Measurements from ENCODE around the gene WAC. TPM values are rescaled to one million over a fixed set of nuclear protein-coding genes. Genes with fewer than 3 reads are reported as not detected.
"Not testable (repeated sequence)": the region's sequence is repeated elsewhere in the genome, so short reads cannot be mapped to it uniquely, and the experiment has no call there.

Gene WAC
- total and polyA plus RNA-seq, 9 of the 15 experiments (the other 6 are each of a cell fraction or from before 2014, with no cell fraction given) = 24.8 to 123 (median 78.2) TPM

- TF ChIP-seq NRF1 (conservative IDR thresholded peaks at IDR 0.05 in 1 of 2, IDR thresholded peaks at IDR 0.05 in 1 of 2) (no peak), CSDE1 (IDR thresholded peaks at IDR 0.05) (no peak)
These were observed 12.6 kb upstream of the WAC start (continued) for GRCh38 chr10:28520346-28520745.

GRCh38 chr10:28520828-28521227 is 12.1 kb upstream of the WAC start:
- H3K36me3 ChIP-seq (ENCODE audit: control insufficient read depth, insufficient read depth, low read length); ATAC-seq; H3K9me1 ChIP-seq (ENCODE audit: control insufficient read depth, insufficient read depth, low read length); in situ Hi-C loops (cut with MboI); H3K27ac ChIP-seq (ENCODE audit: extremely low read depth, low read depth, low read length); H4K20me1 ChIP-seq (replicated peaks; ENCODE audit: control insufficient read depth, insufficient read depth, low read length); H3K27me3 ChIP-seq (ENCODE audit: control insufficient read depth in 2 of 2, insufficient read depth in 2 of 2, low read length in 2 of 2); H3K4me1 ChIP-seq (replicated peaks in 1 of 2; ENCODE audit: control insufficient read depth in 2 of 2, insufficient read depth in 2 of 2, low read length in 2 of 2); DNase-seq (ENCODE audit: extremely low read depth in 1 of 4, low spot score in 3 of 4); H3K4me3 ChIP-seq; BruUV-seq (replicated peaks); H3K79me2 ChIP-seq (ENCODE audit: control insufficient read depth, insufficient read depth, low read length); H3K9me3 ChIP-seq (replicated peaks; ENCODE audit: control insufficient read depth, insufficient read depth, low read depth, low read length); POLR2A ChIA-PET; FAIRE-seq; H3K9ac ChIP-seq (ENCODE audit: insufficient read depth in 1 of 2, low read depth in 2 of 2, low read length in 2 of 2); H2AFZ ChIP-seq (ENCODE audit: low read depth, low read length); H3K4me2 ChIP-seq (ENCODE audit: insufficient read depth, low read length); intact Hi-C loops (cut with micrococcal nuclease): not testable (repeated sequence)
- CTCF ChIA-PET (ENCODE audit: low intra/inter-chr PET ratio) = interaction anchor here (0.7 kb wide), 1 partner anchor 21 kb away, joined by 4 read pairs; no protein-coding TSS in a partner anchor
- WGBS (ENCODE audit: insufficient coverage, low coverage, missing lambda C conversion rate) = 41% methylated on average over 4 of the region's 4 CpGs

- H3K9ac ChIP-seq (ENCODE audit: insufficient read depth in 1 of 2, low read depth in 2 of 2, low read length in 2 of 2); H3K9me3 ChIP-seq (replicated peaks; ENCODE audit: control insufficient read depth, insufficient read depth, low read depth, low read length); H3K4me1 ChIP-seq (replicated peaks in 1 of 2; ENCODE audit: control insufficient read depth in 2 of 2, insufficient read depth in 2 of 2, low read length in 2 of 2); ATAC-seq; H3K79me2 ChIP-seq (ENCODE audit: control insufficient read depth, insufficient read depth, low read length); CTCF ChIA-PET (ENCODE audit: low intra/inter-chr PET ratio); H3K27me3 ChIP-seq (ENCODE audit: control insufficient read depth in 2 of 2, insufficient read depth in 2 of 2, low read length in 2 of 2); H3K4me3 ChIP-seq; FAIRE-seq; intact Hi-C loops (cut with micrococcal nuclease); H2AFZ ChIP-seq (ENCODE audit: low read depth, low read length); H3K9me1 ChIP-seq (ENCODE audit: control insufficient read depth, insufficient read depth, low read length); in situ Hi-C loops (cut with MboI); DNase-seq (ENCODE audit: extremely low read depth in 1 of 4, low spot score in 3 of 4); POLR2A ChIA-PET; BruUV-seq (replicated peaks); H3K36me3 ChIP-seq (ENCODE audit: control insufficient read depth, insufficient read depth, low read length); H4K20me1 ChIP-seq (replicated peaks; ENCODE audit: control insufficient read depth, insufficient read depth, low read length); H3K4me2 ChIP-seq (ENCODE audit: insufficient read depth, low read length); H3K27ac ChIP-seq (ENCODE audit: extremely low read depth, low read depth, low read length): not testable (repeated sequence)
- 73% methylated on average over 9 of the region's 11 CpGs for WGBS (ENCODE audit: insufficient coverage, low coverage, missing lambda C conversion rate)
These were observed 11.0 kb upstream of the WAC start for GRCh38 chr10:28521961-28522360.

All from K562 (cell line).